ENCODE results near the gene DAG1.

DNA sequence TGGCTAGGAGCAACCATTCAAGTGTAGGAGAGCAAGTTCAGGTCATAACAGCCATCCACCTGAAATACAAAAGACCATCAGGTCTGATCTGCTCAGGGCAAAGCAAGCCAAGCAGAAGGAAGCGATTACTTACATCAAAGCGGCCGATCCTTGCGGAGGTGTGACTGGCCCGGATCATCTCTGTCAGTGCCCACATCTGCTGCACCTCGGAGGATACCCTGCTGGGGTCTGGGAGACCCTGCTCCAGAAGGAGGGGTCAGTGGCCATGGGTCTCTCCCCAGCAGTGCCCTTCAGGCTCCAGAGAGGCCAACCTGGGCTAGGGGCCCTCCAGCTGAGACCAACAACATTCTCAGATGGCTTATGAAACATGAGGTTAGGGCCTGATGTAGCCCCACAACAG lies 45.3 kb upstream of the DAG1 start:
- TF ChIP-seq EZH2 (IDR thresholded peaks at IDR 0.05), result no peak
- no peak for TF ChIP-seq POLR2AphosphoS5 (IDR thresholded peaks at IDR 0.05; ENCODE audit: borderline replicate concordance, low read depth, low read length)
- TF ChIP-seq FOXP2 (optimal IDR thresholded peaks at IDR 0.05; ENCODE audit: control extremely low read depth, extremely low read length, insufficient read depth), result no peak

All from SK-N-MC (cell line).